T-helper 1 cell treated with Interleukin-12 subunit alpha and Interleukin-12 subunit beta and Interleukin-4 antibody, amounts not matched to agents 30 ng/mL and 1 ng/mL, for 36 hours (primary cell): Measurements from ENCODE around the gene WDR7. TPM values are rescaled to one million over a fixed set of nuclear protein-coding genes. Genes with fewer than 3 reads are reported as not detected.

ENCODE experiments used
- intact Hi-C: fragments of 100-400 bp; cut with micrococcal nuclease; formaldehyde crosslinking; loops from one replicate; pipeline ENCODE4 v1.15.1; 2024
- total RNA-seq: library from RNA; stranded (reverse); gene quantifications from 2 replicates; pipeline ENCODE4 v1.2.3, GENCODE V29; 2022

Gene WDR7
- total RNA-seq, 1 donor from 2014 or later: 45.2 TPM

DNA sequence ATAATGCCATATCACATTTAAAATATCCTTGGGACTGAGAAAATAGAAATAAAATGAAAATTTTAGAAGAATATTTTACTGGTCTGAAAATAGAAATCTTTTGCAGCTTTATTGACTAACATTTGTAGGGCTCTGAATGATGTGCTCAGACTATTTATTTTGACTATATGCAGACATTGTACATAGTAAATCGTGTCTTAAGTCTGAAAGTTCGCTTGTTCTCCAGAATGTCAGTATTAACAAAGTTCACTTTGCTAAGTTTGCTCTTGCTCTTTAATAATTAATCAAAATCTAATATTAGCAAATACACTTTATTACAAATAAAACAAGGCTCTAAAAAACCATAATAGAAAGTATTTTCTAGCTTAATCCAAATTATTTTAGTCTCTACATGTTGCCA lies 219.8 kb downstream of the WDR7 start:
- intact Hi-C loops: no loop called here

DNA sequence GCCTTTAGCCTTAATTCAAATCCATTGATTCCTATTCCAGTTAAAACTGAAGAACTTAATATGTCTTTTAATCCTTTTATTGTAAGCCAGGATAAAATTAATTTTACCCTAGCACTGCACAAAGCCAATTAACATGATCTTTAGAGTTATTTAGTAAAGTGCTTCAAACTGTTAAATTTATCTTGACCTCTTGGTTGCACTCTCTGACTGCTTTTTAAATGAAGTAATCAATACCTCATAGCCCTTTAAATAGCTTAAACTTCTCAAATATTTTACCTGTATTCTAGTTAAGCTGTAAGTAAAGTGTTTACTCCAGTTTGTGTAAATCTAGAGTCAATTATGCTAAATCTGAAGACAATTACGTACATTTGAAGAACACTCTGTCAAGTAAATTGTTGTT lies 221.0 kb downstream of the WDR7 start:
- intact Hi-C loops: no loop called here

- intact Hi-C loops: no loop called here
Measured at GRCh38 chr18:56873441-56874140, 222.4 kb downstream of the WDR7 start.

DNA sequence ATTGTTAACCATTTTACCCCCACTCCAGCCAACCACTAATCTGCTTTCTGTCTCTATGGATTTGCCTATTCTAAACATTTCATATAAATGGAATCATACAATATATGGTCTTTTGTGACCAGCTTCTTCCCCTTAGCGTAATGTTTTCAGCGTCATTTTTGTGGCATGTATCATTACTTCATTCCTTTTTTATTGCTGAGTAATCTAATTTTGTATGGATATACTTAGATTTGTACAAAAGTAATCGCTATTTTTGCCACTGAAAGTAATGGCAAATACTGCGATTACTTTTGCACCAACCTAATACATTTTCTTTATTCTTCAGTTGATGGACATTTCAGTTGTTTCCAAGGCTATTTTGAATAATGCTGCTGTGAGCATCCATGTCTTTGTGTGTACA lies 227.6 kb downstream of the WDR7 start:
- intact Hi-C loops: no loop called here

GRCh38 chr18:56884511-56884910 lies 233.4 kb downstream of the WDR7 start:
- intact Hi-C loops: no loop called here

- intact Hi-C loops: no loop called here
Measured at GRCh38 chr18:56888978-56889377, 237.8 kb downstream of the WDR7 start.

DNA sequence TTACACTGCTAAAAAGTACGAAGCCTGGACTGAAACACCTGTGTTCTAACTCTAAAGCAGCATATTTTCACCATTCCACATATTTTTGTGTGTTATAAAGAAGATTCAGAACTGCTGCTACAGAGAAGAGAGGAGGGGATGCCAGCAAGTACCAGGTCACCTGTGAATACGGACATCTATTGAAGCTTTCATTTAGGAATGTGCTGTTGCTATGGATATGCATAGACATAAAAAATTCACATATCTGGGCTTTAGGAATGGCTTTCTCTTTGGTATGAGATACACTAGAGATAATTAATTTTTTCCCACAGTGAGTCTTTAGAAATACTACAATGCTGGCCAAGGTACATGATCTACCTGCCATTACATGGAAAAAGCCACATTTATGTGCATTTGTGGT lies 238.5 kb downstream of the WDR7 start:
- intact Hi-C loops: no loop called here

GRCh38 chr18:56890632-56891031 lies 239.5 kb downstream of the WDR7 start:
- intact Hi-C loops: no loop called here

- intact Hi-C loops: no loop called here
Measured at GRCh38 chr18:56891116-56891515, 240.0 kb downstream of the WDR7 start.

DNA sequence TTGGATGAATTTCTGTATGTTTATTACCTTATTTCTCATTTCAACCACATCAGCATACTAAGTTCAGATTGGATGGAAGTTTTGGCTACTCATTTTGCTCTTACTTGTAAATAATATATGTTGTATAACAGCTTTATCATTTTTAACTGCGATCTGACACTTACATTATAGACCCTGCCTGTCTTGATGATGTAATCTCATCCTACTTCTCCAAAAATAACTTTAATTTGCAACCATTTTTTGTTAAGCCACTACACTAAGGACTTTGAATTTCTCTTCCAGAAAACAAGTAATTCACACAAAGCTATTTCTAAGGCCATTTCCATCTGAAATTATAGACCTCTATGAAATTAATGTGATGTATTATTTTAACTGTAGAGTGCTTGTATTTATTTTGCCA lies 240.7 kb downstream of the WDR7 start:
- intact Hi-C loops: no loop called here

DNA sequence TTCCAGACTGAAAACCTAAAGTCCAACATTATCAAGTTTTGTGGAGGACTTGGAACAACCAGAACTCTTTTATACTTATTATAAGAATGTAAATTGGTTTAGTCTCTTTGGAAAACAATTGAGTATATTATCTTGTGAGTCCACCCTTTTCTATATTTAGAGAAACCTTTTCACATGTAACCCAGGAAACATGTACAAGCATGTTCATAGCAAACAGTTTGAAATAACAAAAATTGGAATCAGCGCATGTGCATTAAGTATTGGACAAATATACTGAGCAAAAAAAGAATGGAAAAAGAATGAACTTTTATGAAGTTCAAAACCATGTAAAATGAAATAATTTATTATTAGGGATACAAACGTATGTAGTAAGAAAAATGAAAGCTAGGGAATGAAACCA lies 246.0 kb downstream of the WDR7 start:
- intact Hi-C loops: no loop called here

GRCh38 chr18:56899660-56900059 lies 248.5 kb downstream of the WDR7 start:
- intact Hi-C loops: no loop called here

GRCh38 chr18:56900195-56901094 lies 249.3 kb downstream of the WDR7 start:
- intact Hi-C loops: no loop called here

DNA sequence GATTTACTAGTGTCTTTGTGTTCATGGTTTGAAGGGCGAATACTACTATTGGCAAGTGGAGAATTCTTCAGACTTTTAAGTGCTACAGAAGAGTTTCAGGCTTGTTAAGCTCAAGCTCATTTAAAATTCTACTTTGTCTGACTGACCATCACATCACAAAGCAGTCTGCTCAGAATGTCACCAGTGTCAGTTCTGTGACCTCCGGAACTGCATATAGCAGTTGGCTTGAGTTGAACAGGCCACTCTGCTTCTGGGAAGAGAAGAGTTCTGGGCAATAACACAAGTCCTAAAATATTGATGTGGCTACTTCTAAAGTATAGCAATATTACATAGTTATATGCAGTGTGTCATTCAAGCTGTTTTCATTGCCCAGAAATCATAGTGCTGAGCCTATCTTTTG lies 250.8 kb downstream of the WDR7 start:
- intact Hi-C loops: no loop called here

DNA sequence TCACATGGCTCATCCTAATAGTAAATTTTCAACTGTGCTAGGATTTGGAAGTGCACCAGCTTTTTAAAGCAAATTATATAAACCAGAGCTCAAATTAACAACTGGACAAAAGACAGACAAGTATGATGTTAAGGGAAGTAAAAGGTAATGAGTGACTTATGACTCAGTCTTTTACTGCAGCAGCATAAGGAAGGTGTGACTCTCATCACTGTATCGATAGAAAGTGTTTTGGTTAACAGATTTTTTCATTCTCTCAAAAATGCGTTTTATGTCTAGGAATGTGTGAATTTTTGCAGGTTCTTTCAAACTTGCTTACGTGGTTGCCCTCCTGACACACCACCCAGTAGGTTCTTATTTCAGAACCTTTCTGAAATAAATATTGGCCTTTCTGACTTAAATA lies 251.5 kb downstream of the WDR7 start:
- intact Hi-C loops: no loop called here

DNA sequence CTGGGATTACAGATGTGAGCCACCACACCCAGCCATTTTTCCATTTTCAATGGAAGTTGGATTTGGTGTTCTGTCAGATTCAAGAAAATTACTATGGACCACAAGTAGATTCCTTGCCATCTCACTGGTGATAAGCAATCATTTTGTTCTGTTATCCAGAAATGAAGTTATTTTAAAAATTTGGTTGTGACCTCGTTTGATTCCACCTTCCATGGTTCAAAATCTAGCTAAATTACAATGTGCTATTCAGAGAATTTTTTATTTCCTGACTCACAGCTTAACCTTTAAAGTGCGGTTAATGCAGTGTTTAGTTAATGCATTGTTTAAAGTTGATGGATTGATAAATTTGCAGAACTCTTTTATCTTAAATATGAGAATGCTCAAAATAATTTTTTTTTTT lies 252.5 kb downstream of the WDR7 start:
- intact Hi-C loops: no loop called here

DNA sequence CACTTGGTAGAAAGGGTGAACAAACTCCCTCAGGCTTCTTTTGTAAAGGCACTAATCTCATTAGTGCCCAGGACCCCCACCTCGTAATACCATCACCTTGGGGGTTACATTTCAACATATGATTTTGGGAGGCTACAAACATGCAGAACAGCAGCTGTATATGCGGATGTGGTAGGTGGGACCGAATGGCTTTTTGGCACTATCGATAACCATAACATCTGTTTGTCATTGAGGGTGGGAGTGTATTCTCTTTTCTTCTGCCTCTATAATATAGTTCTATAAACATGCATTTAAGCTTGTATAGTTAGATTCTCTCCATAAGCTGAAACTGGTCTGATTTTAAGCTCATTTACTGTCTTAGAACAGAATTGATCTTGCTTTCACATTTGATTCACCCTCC lies 256.6 kb downstream of the WDR7 start:
- intact Hi-C loops: no loop called here

- intact Hi-C loops: no loop called here
Measured at GRCh38 chr18:56910237-56910636, 259.1 kb downstream of the WDR7 start.

DNA sequence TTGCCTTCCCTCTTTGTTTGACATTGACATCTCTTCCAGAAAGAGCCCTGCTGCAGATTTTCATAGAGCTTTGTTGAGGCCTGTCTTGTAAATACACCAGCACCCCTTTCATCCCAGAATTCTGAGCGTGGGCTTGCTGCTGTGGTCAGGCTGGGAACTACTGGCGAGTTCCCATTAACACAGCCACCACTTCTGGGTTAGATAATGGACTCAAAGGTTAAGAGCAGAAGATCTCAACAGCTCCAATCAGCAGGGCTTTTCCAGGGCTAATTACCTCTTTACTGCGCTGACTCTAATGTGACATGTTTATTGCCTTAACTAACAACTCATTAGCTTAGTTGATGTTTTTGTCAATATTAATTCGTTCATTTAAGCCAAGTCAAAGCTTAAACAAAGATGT lies 259.8 kb downstream of the WDR7 start:
- intact Hi-C loops: no loop called here

DNA sequence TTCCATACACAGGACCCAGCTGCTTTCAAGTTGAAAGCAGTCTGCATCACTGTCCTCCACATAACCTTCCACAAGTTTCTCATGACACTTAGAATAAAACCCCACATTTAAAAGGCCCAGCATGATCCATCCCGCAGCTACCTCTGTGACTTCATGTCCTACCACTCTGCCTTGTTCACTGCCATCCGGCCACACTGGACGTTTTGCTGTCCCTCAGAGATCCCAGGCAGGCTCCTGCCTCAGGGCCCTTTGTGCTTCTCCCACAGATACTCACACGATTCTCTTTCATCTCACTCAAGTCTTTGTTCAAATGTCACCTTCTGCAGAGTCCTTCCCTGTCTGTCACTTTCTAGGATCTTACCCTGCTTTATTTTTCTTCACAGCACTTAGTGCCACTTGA lies 262.8 kb downstream of the WDR7 start:
- intact Hi-C loops: no loop called here

- intact Hi-C loops: no loop called here
Measured at GRCh38 chr18:56919190-56919589, 268.0 kb downstream of the WDR7 start.

- intact Hi-C loops: no loop called here
Measured at GRCh38 chr18:56921896-56922480, 270.8 kb downstream of the WDR7 start.
